HepG2 (cell line): ENCODE results near the gene GCH1. TPM values are rescaled to one million over a fixed set of nuclear protein-coding genes. Genes with fewer than 3 reads are reported as not detected.

ENCODE experiments used
- ARNT2 ChIP-seq: sonication (generic); formaldehyde crosslinking; IDR thresholded peaks from 2 replicates; pipeline ENCODE4 v1.8.0; 2022; ENCODE audit warnings: mild to moderate bottlenecking, low read depth, missing genetic modification reagents, moderate library complexity
- HMG20A ChIP-seq: IDR thresholded peaks from 2 replicates; pipeline ENCODE4 v1.6.1; 2016; ENCODE audit warnings: borderline replicate concordance
- HNF4A ChIP-seq: sonication (generic); formaldehyde crosslinking; IDR thresholded peaks from 2 replicates; pipeline ENCODE4 v1.4.0; 2020; ENCODE audit warnings: missing genetic modification reagents
- HNRNPL ChIP-seq: fragments of 200-400 bp; formaldehyde crosslinking; IDR thresholded peaks from 2 replicates; pipeline ENCODE4 v1.6.1; 2017; ENCODE audit warnings: mild to moderate bottlenecking, low read depth, low read length
- IKZF1 ChIP-seq: fragments of 450-650 bp; IDR thresholded peaks from 2 replicates; pipeline ENCODE4 v1.7.1; 2016
- KDM2A ChIP-seq: sonication (generic); formaldehyde crosslinking; IDR thresholded peaks from 2 replicates; pipeline ENCODE4 v1.4.0; 2020; ENCODE audit warnings: low read depth, missing genetic modification reagents, borderline replicate concordance
- SNAI1 ChIP-seq: sonication (generic); formaldehyde crosslinking; IDR thresholded peaks from 2 replicates; pipeline ENCODE4 v1.5.0; 2020; ENCODE audit warnings: mild to moderate bottlenecking, missing genetic modification reagents, borderline replicate concordance
- TBX2 ChIP-seq: sonication (generic); formaldehyde crosslinking; IDR thresholded peaks from 2 replicates; pipeline ENCODE4 v1.5.0; 2020; ENCODE audit warnings: missing genetic modification reagents, mild to moderate bottlenecking, borderline replicate concordance
- ZNF253 ChIP-seq: sonication (generic); formaldehyde crosslinking; IDR thresholded peaks from 2 replicates; pipeline ENCODE4 v1.8.0; 2022; ENCODE audit warnings: mild to moderate bottlenecking, missing genetic modification reagents, borderline replicate concordance
- ZNF326 ChIP-seq: sonication (generic); formaldehyde crosslinking; IDR thresholded peaks from 2 replicates; pipeline ENCODE4 v1.4.0; 2020; ENCODE audit warnings: missing genetic modification reagents, borderline replicate concordance
- ZNF446 ChIP-seq: sonication (generic); formaldehyde crosslinking; IDR thresholded peaks from 2 replicates; pipeline ENCODE4 v1.5.0; 2020; ENCODE audit warnings: mild to moderate bottlenecking, missing genetic modification reagents
- ZNF451 ChIP-seq: sonication (generic); formaldehyde crosslinking; IDR thresholded peaks from 2 replicates; pipeline ENCODE4 v1.5.0; 2020; ENCODE audit warnings: mild to moderate bottlenecking, missing genetic modification reagents
- ZNF788 ChIP-seq: sonication (generic); formaldehyde crosslinking; IDR thresholded peaks from 2 replicates; pipeline ENCODE4 v1.5.0; 2020; ENCODE audit warnings: mild to moderate bottlenecking, missing genetic modification reagents, borderline replicate concordance
- polyA plus RNA-seq, 8 experiments: library from polyadenylated mRNA; depleted of rRNA in 3 of 8; stranded (reverse) in 7 of 8; unstranded in 1 of 8; fragments of >200 nt; fragmentation: Illumina TruSeq in 4 of 8; extraction: Trizol in 4 of 8; gene quantifications; 2 replicates each; pipeline versions ENCODE4 v1.2.1 to v1.2.3, GENCODE V29; 2011 to 2016; ENCODE audit warnings: low read depth in 4 of 8, missing spikeins in 1 of 8, mixed read lengths in 1 of 8; ENCODE audit not compliant: insufficient read depth in 1 of 8
- total RNA-seq, 5 experiments: library from RNA; depleted of rRNA; stranded (reverse); fragments of >200 nt; fragmentation: Illumina TruSeq; extraction: Trizol; gene quantifications; 2 replicates each; pipeline ENCODE4 v1.2.3, GENCODE V29; 2016; ENCODE audit warnings: low read depth in 1 of 5
- TF ChIP-seq, protein P1 (sequence below): sonication (generic); formaldehyde crosslinking; IDR thresholded peaks from 2 replicates; pipeline ENCODE4 v1.4.0; 2020; ENCODE audit warnings: missing genetic modification reagents, borderline replicate concordance
- TF ChIP-seq, protein P2 (sequence below): sonication (generic); formaldehyde crosslinking; IDR thresholded peaks from 2 replicates; pipeline ENCODE4 v1.4.0; 2020; ENCODE audit warnings: missing genetic modification reagents
- TF ChIP-seq, protein P3 (sequence below): sonication (generic); formaldehyde crosslinking; IDR thresholded peaks from 2 replicates; pipeline ENCODE4 v1.5.1; 2020; ENCODE audit warnings: missing genetic modification reagents, mild to moderate bottlenecking, borderline replicate concordance
- TF ChIP-seq, protein P4 (sequence below): sonication (generic); formaldehyde crosslinking; IDR thresholded peaks from 2 replicates; pipeline ENCODE4 v1.8.0; 2022; ENCODE audit warnings: mild to moderate bottlenecking, missing genetic modification reagents

Gene GCH1
- total and polyA plus RNA-seq, 2 of the 13 experiments (the other 11 are each of a cell fraction or from before 2014, with no cell fraction given): 15.0 to 25.2 TPM

DNA sequence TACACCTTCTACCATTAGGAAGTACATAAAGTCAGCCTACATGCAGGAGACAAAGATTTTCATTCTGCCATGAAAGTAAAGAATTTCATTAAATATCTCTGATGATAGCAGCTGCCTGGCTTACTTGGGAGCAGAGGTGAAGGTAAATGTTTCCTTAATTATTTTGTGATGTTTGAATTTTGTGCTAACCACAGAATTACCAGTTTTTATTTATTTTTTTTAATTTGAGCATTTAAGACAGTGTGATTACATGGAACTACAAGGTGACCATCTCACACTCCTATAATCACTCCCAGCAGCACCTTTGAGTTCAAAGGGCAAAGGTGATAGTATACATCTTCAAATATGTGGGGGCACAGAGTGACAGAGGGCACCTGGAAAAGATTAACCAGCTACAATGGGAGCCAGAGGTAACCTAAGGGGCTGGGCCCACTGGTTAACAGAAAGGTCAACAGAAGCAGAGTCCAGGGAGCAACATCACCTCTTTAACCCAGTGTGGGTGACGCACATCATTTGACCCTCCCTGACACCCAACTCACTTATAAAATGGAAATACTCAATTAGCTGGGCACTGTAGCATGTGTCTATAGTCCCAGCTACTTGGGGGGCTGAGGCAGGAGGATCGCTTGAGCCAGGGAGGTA is 65.0 kb downstream of the GCH1 start (continued):
- TF ChIP-seq, protein P1, sequence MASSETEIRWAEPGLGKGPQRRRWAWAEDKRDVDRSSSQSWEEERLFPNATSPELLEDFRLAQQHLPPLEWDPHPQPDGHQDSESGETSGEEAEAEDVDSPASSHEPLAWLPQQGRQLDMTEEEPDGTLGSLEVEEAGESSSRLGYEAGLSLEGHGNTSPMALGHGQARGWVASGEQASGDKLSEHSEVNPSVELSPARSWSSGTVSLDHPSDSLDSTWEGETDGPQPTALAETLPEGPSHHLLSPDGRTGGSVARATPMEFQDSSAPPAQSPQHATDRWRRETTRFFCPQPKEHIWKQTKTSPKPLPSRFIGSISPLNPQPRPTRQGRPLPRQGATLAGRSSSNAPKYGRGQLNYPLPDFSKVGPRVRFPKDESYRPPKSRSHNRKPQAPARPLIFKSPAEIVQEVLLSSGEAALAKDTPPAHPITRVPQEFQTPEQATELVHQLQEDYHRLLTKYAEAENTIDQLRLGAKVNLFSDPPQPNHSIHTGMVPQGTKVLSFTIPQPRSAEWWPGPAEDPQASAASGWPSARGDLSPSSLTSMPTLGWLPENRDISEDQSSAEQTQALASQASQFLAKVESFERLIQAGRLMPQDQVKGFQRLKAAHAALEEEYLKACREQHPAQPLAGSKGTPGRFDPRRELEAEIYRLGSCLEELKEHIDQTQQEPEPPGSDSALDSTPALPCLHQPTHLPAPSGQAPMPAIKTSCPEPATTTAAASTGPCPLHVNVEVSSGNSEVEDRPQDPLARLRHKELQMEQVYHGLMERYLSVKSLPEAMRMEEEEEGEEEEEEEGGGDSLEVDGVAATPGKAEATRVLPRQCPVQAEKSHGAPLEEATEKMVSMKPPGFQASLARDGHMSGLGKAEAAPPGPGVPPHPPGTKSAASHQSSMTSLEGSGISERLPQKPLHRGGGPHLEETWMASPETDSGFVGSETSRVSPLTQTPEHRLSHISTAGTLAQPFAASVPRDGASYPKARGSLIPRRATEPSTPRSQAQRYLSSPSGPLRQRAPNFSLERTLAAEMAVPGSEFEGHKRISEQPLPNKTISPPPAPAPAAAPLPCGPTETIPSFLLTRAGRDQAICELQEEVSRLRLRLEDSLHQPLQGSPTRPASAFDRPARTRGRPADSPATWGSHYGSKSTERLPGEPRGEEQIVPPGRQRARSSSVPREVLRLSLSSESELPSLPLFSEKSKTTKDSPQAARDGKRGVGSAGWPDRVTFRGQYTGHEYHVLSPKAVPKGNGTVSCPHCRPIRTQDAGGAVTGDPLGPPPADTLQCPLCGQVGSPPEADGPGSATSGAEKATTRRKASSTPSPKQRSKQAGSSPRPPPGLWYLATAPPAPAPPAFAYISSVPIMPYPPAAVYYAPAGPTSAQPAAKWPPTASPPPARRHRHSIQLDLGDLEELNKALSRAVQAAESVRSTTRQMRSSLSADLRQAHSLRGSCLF (CRISPR knock-in tag): no peak
- TF ChIP-seq ARNT2 (CRISPR knock-in tag) (no peak), KDM2A (CRISPR knock-in tag) (no peak), ZNF253 (CRISPR knock-in tag) (no peak), HNRNPL (no peak), ZNF446 (CRISPR knock-in tag) (no peak), HMG20A (CRISPR knock-in tag) (peak; percentile 78; the same call in 1 of the 2 replicates), ZNF451 (CRISPR knock-in tag) (no peak), TBX2 (CRISPR knock-in tag) (peak; percentile 98), HNF4A (CRISPR knock-in tag) (peak; percentile 99), IKZF1 (no peak), ZNF788 (peak; percentile 69; the same call in 1 of the 2 replicates), ZNF326 (CRISPR knock-in tag) (no peak), SNAI1 (CRISPR knock-in tag) (no peak)
- TF ChIP-seq, protein P2, sequence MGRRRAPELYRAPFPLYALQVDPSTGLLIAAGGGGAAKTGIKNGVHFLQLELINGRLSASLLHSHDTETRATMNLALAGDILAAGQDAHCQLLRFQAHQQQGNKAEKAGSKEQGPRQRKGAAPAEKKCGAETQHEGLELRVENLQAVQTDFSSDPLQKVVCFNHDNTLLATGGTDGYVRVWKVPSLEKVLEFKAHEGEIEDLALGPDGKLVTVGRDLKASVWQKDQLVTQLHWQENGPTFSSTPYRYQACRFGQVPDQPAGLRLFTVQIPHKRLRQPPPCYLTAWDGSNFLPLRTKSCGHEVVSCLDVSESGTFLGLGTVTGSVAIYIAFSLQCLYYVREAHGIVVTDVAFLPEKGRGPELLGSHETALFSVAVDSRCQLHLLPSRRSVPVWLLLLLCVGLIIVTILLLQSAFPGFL (CRISPR knock-in tag): no peak
- TF ChIP-seq, protein P3, sequence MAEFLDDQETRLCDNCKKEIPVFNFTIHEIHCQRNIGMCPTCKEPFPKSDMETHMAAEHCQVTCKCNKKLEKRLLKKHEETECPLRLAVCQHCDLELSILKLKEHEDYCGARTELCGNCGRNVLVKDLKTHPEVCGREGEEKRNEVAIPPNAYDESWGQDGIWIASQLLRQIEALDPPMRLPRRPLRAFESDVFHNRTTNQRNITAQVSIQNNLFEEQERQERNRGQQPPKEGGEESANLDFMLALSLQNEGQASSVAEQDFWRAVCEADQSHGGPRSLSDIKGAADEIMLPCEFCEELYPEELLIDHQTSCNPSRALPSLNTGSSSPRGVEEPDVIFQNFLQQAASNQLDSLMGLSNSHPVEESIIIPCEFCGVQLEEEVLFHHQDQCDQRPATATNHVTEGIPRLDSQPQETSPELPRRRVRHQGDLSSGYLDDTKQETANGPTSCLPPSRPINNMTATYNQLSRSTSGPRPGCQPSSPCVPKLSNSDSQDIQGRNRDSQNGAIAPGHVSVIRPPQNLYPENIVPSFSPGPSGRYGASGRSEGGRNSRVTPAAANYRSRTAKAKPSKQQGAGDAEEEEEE (CRISPR knock-in tag): no peak; the same call in 1 of the 2 replicates
- TF ChIP-seq, protein P4, sequence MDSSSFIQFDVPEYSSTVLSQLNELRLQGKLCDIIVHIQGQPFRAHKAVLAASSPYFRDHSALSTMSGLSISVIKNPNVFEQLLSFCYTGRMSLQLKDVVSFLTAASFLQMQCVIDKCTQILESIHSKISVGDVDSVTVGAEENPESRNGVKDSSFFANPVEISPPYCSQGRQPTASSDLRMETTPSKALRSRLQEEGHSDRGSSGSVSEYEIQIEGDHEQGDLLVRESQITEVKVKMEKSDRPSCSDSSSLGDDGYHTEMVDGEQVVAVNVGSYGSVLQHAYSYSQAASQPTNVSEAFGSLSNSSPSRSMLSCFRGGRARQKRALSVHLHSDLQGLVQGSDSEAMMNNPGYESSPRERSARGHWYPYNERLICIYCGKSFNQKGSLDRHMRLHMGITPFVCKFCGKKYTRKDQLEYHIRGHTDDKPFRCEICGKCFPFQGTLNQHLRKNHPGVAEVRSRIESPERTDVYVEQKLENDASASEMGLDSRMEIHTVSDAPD (CRISPR knock-in tag): peak; percentile 74
